ENCODE measurements around the gene UBA7.
"Not testable (repeated sequence)": the region's sequence is repeated elsewhere in the genome, so short reads cannot be mapped to it uniquely, and the experiment has no call there.

Gene UBA7

DNA sequence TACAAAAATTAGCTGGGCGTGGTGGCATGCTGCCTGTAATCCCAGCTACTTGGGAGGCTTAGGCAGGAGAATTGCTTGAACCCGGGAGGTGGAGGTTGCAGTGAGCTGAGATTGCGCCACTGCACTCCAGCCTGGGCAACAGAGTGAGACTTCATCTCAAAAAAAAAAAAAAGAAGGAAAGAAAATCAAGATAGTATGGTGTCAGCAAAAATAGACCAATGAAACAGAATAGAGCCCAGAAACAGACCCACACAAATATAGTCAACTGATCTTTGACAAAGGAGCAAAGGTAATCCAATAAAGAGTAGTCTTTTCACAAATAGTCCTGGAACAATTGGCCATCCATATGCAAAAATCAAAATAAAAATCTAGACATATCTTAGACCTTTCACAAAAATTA is 9.4 kb upstream of the UBA7 start:
- not testable (repeated sequence) for H3K9me3 Mint-ChIP-seq; ATAC-seq; H3K4me1 Mint-ChIP-seq; H3K27me3 Mint-ChIP-seq; H3K27ac Mint-ChIP-seq; H3K4me3 Mint-ChIP-seq; DNase-seq; H3K36me3 Mint-ChIP-seq (ENCODE audit: low read depth)

DNA sequence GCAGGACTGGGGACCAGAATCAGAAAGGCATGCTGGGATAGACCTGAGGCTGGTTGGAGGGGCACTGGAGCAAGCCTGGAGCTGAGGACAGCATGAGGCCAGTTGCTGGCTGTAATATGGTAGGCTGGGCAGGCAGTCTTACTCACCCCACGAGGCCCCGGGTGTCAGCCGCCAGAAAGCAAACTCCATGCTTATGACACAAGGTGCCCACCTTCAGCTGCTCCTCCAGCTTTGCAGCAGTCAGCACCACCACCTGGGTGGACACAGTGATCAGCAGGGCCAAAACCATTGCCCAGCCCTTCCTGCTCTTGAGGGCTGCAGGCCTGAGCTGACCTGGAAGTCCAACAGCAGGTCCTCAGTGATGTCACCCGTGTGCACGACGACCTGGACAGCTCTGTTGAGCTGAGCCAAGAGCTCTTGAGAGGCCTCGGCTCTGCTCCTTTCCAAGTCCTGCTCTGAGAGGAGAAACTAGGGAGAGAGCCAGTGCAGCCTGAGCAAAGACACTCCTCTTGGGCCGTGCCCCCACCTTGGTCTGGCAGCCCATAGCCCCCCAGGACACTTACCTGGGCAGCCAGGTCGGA is 747 bp downstream of the UBA7 start:
- Mint-ChIP-seq H3K27ac (peak overlapping the region; percentile 91), H3K27me3 (no peaks in the 10 kb centered on the region), H3K9me3 (no peaks in the 10 kb centered on the region), H3K4me1 (peaks cover 31% of the 10 kb centered on the region), H3K36me3 (ENCODE audit: low read depth) (no peaks in the 10 kb centered on the region), H3K4me3 (peak overlapping the region; percentile 86)
- peak; percentile 6 for ATAC-seq
- no peak for DNase-seq

DNA sequence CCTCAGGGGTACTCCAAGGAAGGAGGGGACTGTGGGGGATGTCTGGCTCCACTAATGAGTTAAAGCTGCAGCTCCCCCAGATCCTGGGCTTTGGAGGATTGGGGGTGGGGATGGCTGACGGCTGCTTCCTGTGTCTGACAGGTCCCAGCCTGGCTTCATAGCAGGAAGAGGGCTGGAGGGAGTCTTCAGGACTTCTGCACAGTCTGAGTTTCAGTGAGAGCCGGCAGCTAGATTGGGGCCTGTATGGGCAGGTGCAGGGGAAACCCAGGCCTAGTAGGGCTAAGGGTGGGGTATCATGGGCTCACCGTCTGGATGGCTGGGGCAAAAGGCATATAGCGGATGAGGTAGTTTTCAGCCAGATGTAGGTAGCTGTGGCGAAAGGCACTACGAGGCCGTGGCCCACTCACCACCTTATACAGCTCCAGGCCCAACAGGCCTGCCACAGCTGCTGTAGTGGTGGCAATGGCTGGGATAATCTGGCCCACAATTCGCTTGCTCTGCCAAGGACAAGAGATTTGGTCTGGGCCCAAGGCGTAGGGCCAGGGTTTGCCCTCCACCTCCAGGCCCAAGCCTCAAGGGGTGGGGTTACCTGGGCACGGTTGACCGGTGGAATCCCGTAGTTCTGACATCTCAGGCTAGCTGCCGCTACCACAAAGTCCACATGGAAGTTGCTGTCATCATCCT is 6.2 kb downstream of the UBA7 start:
- Mint-ChIP-seq H3K27me3 (no peaks in the 10 kb centered on the region), H3K27ac (peak overlapping the region; percentile 74), H3K9me3 (no peaks in the 10 kb centered on the region), H3K4me3 (no peak overlapping the region), H3K4me1 (peaks cover 52% of the 10 kb centered on the region), H3K36me3 (ENCODE audit: low read depth) (no peaks in the 10 kb centered on the region)
- DNase-seq (no peak), ATAC-seq (no peak)

DNA sequence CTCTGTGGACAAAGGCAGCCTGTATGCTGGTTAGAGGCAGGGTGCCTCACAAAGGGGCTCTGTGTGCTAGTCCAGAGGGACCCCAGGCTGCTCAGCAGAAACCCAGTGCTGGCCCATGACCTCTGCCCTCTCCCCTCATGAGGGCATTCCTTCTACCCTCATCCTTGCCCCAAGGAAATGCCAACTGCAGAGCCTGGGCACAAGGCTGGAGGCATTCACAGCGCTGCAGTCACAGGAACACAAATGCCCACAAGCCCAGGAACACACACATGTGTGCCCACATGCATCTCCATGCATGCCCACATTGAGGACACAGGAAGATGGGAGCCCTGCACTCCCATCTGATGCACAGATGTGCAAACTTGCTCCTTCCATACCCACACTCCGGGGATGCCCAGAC is 6.9 kb downstream of the UBA7 start:
- no peak overlapping the region for H3K4me3 Mint-ChIP-seq

DNA sequence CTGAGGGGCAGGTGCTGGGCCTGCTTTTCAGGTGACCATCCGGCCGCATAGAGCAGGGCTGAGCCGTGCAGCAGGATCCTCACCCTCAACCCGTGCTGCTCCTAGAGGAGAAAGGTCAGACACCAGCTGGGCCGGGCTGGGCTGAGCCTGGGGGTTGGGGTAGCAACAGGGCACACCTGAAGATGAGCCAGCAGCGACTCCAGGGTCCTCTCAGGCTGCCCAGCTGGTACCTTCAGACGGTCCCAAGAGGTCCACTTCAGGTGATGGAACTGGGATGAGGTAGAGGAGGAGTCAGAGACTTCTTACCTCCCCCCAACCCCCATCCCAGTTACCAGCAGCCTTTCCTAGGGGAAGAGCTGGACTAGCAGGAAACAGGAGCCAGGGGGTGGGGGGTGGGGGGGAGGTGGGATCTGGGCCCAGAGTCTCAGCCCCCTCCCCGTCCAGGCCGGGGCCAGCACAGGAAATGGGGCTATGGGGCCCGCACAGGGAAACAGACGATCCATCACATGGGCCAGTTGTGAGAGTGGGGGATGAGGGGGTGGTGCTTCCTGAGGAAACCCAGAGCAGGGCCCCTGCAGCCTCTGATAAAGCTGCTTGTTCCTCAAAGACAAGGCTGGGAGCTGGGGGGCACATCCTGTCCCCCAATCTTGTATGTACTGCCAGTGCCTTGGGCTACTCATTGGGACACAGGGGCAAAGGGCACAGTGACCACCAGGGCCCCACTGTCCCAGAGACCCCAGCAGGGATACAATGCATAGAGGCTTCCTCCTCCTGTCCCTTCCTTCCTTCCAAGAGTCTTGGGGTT is 7.7 kb downstream of the UBA7 start:
- no peaks in the 10 kb centered on the region for H3K9me3 Mint-ChIP-seq
- H3K4me1 Mint-ChIP-seq: peaks cover 54% of the 10 kb centered on the region
- peaks cover 10% of the 10 kb centered on the region for H3K27me3 Mint-ChIP-seq
- ATAC-seq: no peak
- no peaks in the 10 kb centered on the region for H3K36me3 Mint-ChIP-seq (ENCODE audit: low read depth)
- no peak overlapping the region for H3K4me3 Mint-ChIP-seq
- peak overlapping the region; percentile 66 for H3K27ac Mint-ChIP-seq
- peak; percentile 49 for DNase-seq

More for the DNA sequence above, 6.9 kb downstream of the UBA7 start:
- Mint-ChIP-seq H3K4me1 (peaks cover 57% of the 10 kb centered on the region), H3K36me3 (ENCODE audit: low read depth) (no peaks in the 10 kb centered on the region), H3K27me3 (peaks cover 6% of the 10 kb centered on the region), H3K9me3 (no peaks in the 10 kb centered on the region), H3K27ac (peak overlapping the region; percentile 18)
- DNase-seq (no peak), ATAC-seq (no peak)

DNA sequence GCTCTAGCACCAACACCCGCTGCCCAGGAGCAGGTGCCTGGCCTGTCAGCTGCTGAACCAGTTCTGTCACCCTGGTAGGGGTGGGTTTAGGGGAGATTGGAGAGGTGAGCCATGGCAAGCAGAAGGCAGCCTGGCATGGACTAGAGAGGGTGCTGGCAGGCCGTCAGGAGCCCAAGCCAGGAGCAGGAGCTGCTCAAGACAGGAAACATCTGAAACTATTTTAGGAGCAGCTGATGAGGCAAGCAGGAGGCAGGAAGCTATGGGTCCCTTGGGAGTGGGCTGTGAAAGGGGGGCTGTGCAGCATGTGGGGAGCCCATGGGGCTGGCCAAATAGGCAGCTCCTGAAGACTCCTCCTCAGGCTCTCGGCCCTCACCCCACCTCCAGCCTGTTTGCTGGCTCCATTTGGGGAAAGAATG is 8.4 kb downstream of the UBA7 start:
- H3K36me3 Mint-ChIP-seq (ENCODE audit: low read depth): no peaks in the 10 kb centered on the region
- H3K9me3 Mint-ChIP-seq: no peaks in the 10 kb centered on the region
- DNase-seq (no peak), ATAC-seq (no peak)
- peak overlapping the region; percentile 66 for H3K27ac Mint-ChIP-seq
- peaks cover 10% of the 10 kb centered on the region for H3K27me3 Mint-ChIP-seq
- no peak overlapping the region for H3K4me3 Mint-ChIP-seq
- peaks cover 54% of the 10 kb centered on the region for H3K4me1 Mint-ChIP-seq

DNA sequence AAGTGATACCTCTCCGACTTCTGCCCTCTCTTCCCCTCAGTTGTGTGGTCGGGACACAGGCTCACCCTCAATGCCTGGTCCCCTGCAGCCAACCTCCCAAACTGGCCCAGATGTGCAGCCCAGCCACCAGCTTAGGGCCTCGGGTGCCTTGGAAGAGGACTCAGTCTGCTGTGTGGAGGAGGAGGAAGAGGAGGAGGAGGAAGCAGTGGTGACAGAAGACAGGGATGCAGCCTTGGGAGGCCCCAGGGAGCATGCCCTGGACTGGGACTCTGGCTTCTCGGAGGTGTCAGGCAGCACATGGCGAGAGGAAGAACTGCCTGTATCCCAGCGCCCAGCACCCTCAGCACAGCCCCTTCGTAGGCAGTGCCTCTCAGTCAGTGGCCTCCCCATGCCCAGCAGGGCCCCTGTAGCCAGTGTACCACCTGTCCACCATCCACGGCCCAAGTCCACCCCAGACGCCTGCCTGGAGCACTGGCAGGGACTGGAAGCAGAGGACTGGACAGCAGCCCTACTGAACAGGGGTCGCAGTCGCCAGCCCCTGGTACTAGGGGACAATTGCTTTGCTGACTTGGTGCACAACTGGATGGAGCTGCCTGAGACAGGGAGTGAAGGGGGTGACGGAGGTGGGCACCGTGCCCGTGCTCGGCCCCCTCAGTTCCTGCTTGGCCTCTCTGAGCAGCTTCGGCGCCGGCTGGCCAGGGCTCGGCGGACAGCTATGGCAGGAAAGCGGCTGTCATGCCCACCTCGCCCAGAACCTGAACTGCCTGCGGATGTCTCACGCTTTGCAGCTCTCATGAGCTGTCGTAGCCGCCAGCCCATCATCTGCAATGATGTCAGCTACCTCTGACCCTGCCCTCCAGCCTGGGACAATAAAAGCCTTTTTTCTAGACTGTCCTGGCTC is 9.4 kb downstream of the UBA7 start:
- Mint-ChIP-seq H3K4me1 (peaks cover 54% of the 10 kb centered on the region), H3K4me3 (peak overlapping the region; percentile 88), H3K27me3 (peaks cover 12% of the 10 kb centered on the region), H3K36me3 (ENCODE audit: low read depth) (no peaks in the 10 kb centered on the region), H3K9me3 (no peaks in the 10 kb centered on the region), H3K27ac (peak overlapping the region; percentile 66)
- DNase-seq (no peak), ATAC-seq (no peak)

DNA sequence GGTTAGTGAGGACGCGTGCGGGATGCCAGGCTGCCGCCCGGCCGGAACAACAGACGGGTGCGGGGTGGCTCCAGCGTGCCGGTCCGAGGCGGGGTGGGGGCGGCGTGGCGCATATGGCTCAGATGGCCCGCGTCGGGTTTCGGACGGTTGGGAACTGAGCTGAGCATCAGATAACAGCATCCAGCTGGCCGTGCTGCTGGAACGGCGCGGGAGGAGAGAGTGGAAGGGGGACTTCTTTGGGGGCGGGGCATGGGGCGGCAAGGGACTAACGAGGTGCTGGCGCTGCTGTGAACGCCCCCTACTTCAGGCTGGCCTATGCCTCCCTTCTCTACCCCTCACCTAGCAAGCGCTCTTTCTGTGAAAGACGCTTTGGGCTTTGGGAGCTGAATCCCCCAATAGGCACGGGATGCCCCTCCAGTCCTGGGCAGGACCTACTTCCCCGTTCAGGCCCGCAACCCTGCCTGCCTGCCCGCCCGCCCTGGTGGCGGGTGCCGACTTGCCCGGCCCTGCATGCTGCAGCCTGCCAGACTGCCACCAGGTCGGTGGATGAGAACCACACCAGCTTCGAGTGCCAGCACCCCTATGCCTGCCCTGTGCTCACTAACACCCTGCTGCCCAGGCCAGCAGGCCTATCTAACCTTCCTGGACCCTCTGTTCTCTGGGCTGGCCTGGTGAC is 10.2 kb downstream of the UBA7 start:
- no peaks in the 10 kb centered on the region for H3K9me3 Mint-ChIP-seq
- H3K36me3 Mint-ChIP-seq (ENCODE audit: low read depth): no peaks in the 10 kb centered on the region
- peaks cover 12% of the 10 kb centered on the region for H3K27me3 Mint-ChIP-seq
- H3K4me3 Mint-ChIP-seq: peak overlapping the region; percentile 88
- DNase-seq (peak; percentile 53), ATAC-seq (peak; percentile 8)
- no peak overlapping the region for H3K27ac Mint-ChIP-seq
- H3K4me1 Mint-ChIP-seq: peaks cover 52% of the 10 kb centered on the region

DNA sequence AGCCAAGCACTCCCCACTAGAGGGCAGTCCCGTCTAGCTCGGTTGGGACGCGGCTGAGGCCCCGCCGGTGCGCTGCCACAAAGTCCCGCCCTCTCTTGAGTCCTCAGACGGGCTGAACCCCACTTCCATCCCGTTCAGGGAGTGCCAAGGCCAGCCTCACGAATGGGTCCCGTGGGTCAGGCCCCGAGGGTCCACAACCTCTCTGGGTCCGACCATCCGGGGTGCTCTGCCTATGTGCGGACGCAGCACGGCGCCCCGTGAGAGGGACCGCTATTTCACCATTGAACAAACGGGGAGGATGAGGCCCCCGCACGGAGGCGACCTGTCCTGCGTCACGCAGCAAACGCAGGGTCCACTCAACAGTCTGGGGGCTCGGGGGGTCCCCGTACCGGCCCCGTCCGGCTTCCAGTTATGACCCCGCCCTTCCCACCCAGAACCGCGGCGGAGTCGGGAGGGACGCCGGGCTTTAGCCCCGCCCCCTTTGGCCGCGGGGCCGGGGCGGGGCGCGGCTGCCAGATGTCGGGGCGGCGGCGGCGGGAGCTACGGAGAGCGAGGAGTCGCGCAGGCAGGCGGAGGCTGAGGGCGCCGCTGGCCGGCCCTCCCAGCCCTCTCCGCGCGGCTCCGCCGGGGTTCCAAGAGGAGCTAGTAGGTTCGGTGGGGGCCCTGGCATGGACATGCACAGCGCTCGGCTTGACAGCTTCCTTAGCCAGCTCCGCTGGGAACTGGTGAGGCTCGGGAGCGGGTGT is 10.9 kb downstream of the UBA7 start, which contains the start of gene INKA1:
TSS of gene INKA1 (plus strand) at position 543 of the 746 bp plus-strand sequence. CDS start at position 675, 132 bp downstream.
- no peaks in the 10 kb centered on the region for H3K36me3 Mint-ChIP-seq (ENCODE audit: low read depth)
- H3K27ac Mint-ChIP-seq: peak within 1 kb of the TSS; percentile 75
- H3K9me3 Mint-ChIP-seq: no peaks in the 10 kb centered on the region
- ATAC-seq (peak; percentile 85), DNase-seq (peak; percentile 92)
- peak within 1 kb of the TSS; percentile 88 for H3K4me3 Mint-ChIP-seq
- H3K27me3 Mint-ChIP-seq: peaks cover 12% of the 10 kb centered on the region
- H3K4me1 Mint-ChIP-seq: peaks cover 45% of the 10 kb centered on the region

DNA sequence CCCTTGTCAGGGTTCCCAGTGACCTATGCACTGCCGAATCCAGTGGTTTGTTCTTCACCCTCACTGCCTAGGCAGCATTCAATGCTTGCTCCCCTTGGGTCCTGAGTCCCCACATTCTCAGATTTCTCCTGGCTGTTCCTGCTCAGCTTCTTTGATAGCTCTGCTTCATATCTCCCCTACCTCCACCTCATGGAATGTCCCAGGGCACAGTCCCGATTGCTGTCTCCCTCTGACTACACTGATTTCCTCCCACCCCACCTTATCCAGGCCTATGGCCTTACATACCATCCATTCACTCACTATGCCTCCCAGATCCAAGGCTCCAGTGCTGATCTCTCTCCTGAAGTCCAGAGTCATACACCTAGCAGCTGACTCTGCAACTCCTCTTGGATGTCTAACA is 12.6 kb downstream of the UBA7 start:
- Mint-ChIP-seq H3K36me3 (ENCODE audit: low read depth) (no peaks in the 10 kb centered on the region), H3K27ac (no peak overlapping the region), H3K4me1 (peaks cover 28% of the 10 kb centered on the region), H3K27me3 (peaks cover 12% of the 10 kb centered on the region), H3K4me3 (no peak overlapping the region), H3K9me3 (no peaks in the 10 kb centered on the region)
- DNase-seq (no peak), ATAC-seq (no peak)

DNA sequence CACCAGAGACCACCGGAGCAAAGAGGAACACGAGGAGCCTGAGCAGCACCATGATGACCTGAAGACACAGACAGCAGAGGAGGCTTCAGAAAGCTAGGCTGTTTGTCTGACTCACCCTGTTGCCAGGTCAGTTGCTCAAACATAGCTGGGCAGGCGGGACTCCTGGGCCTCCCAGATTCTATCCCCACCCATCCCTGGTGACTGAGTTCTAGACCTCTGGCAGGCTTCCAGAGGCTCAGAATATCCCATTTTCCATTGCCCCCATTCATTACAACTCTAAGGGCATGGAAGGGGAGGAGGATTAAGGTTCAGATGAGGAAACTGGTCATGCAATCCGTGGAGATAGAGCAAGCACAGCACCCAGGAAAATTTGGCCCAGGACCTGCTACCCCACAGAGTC is 14.0 kb downstream of the UBA7 start, which contains the start of gene CDHR4:
TSS of gene CDHR4 (minus strand) at position 113 of the 400 bp plus-strand sequence. CDS start at position 52, 61 bp downstream.
- ATAC-seq (no peak), DNase-seq (no peak)
- peaks cover 15% of the 10 kb centered on the region for H3K4me1 Mint-ChIP-seq
- no peak within 1 kb of the TSS for H3K4me3 Mint-ChIP-seq
- H3K27ac Mint-ChIP-seq: no peak within 1 kb of the TSS
- no peaks in the 10 kb centered on the region for H3K36me3 Mint-ChIP-seq (ENCODE audit: low read depth)
- H3K27me3 Mint-ChIP-seq: peaks cover 12% of the 10 kb centered on the region
- H3K9me3 Mint-ChIP-seq: no peaks in the 10 kb centered on the region

DNA sequence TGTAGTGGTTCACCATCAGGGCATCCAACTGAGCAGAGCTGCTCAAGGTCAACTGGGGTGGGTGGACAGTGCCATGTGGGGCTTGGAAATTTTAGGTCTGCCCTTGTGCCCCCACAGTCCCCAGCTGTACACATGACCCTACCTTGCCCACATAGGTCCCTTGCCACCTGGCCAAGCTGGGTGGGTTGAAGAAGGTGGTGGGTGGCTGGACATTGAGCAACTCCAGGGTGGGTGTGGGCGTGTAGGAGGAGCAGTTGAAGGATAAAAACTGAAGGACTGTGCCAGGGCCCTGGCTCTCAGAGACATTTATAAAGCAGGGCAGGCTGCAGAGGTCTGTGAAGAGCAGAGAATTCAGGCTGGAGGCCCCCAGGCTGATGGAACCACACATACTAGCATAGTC is 14.6 kb downstream of the UBA7 start:
- Mint-ChIP-seq H3K27me3 (peaks cover 12% of the 10 kb centered on the region), H3K27ac (no peak overlapping the region), H3K4me3 (no peak overlapping the region), H3K4me1 (peaks cover 10% of the 10 kb centered on the region), H3K36me3 (ENCODE audit: low read depth) (no peaks in the 10 kb centered on the region), H3K9me3 (no peaks in the 10 kb centered on the region)
- ATAC-seq: no peak
- DNase-seq: no peak

Measured in activated naive CD8-positive, alpha-beta T cell treated with anti-CD3 and anti-CD28 coated beads, Interleukin-2, amount 50 U/mL, for 24 hours (primary cell).